Measurements from ENCODE around the gene TMEM131. TPM values are rescaled to one million over a fixed set of nuclear protein-coding genes. Genes with fewer than 3 reads are reported as not detected.
"Not testable (repeated sequence)": the region's sequence is repeated elsewhere in the genome, so short reads cannot be mapped to it uniquely, and the experiment has no call there.

The TMEM131 gene
- total RNA-seq, 1 donor from 2014 or later, result 35.3 TPM

- no peaks in the 10 kb centered on the region for H3K27me3 ChIP-seq (ENCODE audit: insufficient read depth, low read length)
- H3K27me3 Mint-ChIP-seq (ENCODE audit: low read depth, unreplicated experiment), result no peaks in the 10 kb centered on the region
- TF ChIP-seq EZH2 (IDR thresholded peaks at IDR 0.05; ENCODE audit: insufficient read depth, low read length), result no peak
- TF ChIP-seq CTCF (IDR thresholded peaks at IDR 0.05; ENCODE audit: insufficient read depth, low read depth, low read length), result no peak
These were observed 90.5 kb downstream of the TMEM131 start for GRCh38 chr2:97905294-97905693.

DNA sequence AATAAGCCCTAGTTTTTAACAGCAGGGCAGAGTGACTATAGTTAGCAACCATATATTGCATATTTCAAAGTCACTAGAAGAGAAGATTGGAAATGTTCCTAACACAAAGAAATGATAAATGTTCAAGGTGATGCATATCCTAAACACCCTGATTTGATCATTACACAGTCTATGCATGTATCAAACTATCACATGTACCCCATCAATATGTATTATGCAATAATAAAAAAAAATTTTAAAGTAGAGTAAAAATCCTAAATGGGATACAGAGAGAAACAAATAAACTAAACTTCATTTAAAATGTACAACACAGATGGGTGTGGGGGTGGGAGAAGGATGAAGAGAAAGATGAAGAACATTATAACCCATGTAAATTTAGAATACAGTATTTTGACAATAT is 93.9 kb downstream of the TMEM131 start:
- no peak overlapping the region for H3K4me3 Mint-ChIP-seq (ENCODE audit: unreplicated experiment)
- no peaks in the 10 kb centered on the region for H3K27me3 Mint-ChIP-seq (ENCODE audit: low read depth, unreplicated experiment)
- Histone ChIP-seq H3K9me3 (ENCODE audit: insufficient read depth, low read depth, low read length) (no peaks in the 10 kb centered on the region), H3K4me1 (ENCODE audit: insufficient read depth, low read length) (no peaks in the 10 kb centered on the region), H3K36me3 (ENCODE audit: insufficient read depth, low read length) (peaks cover 2% of the 10 kb centered on the region), H4K20me1 (ENCODE audit: insufficient read depth, low read length) (peaks cover 12% of the 10 kb centered on the region), H3K79me2 (ENCODE audit: insufficient read depth, low read length) (no peaks in the 10 kb centered on the region), H3K27ac (ENCODE audit: low read depth, low read length) (no peak overlapping the region), H3K4me2 (ENCODE audit: low read length) (no peak overlapping the region), H3K4me3 (ENCODE audit: insufficient read depth, low read depth, low read length) (no peak overlapping the region), H3K27me3 (ENCODE audit: insufficient read depth, low read length) (no peaks in the 10 kb centered on the region), H3K9ac (ENCODE audit: low read length) (no peak overlapping the region), H2AFZ (ENCODE audit: low read depth, low read length) (no peak overlapping the region)
- H3K36me3 Mint-ChIP-seq (ENCODE audit: low read depth, unreplicated experiment), result peaks cover 6% of the 10 kb centered on the region
- no peaks in the 10 kb centered on the region for H3K9me3 Mint-ChIP-seq (ENCODE audit: unreplicated experiment)
- no peak for DNase-seq (ENCODE audit: low read depth)
- H3K4me1 Mint-ChIP-seq (ENCODE audit: low read depth, unreplicated experiment), result no peaks in the 10 kb centered on the region
- H3K27ac Mint-ChIP-seq (ENCODE audit: unreplicated experiment), result no peak overlapping the region
- no peak for TF ChIP-seq CTCF (IDR thresholded peaks at IDR 0.05; ENCODE audit: insufficient read depth, low read depth, low read length)
- no peak for TF ChIP-seq EZH2 (IDR thresholded peaks at IDR 0.05; ENCODE audit: insufficient read depth, low read length)
- FAIRE-seq, result no peak

More at GRCh38 chr2:97905294-97905693, 90.5 kb downstream of the TMEM131 start:
- Histone ChIP-seq H3K4me1 (ENCODE audit: insufficient read depth, low read length) (no peaks in the 10 kb centered on the region), H3K9me3 (ENCODE audit: insufficient read depth, low read depth, low read length) (no peaks in the 10 kb centered on the region), H3K36me3 (ENCODE audit: insufficient read depth, low read length) (peaks cover 2% of the 10 kb centered on the region), H3K9ac (ENCODE audit: low read length) (no peak overlapping the region), H3K4me2 (ENCODE audit: low read length) (no peak overlapping the region), H3K27ac (ENCODE audit: low read depth, low read length) (no peak overlapping the region), H3K79me2 (ENCODE audit: insufficient read depth, low read length) (peaks cover 2% of the 10 kb centered on the region), H3K4me3 (ENCODE audit: insufficient read depth, low read depth, low read length) (no peak overlapping the region), H2AFZ (ENCODE audit: low read depth, low read length) (no peak overlapping the region), H4K20me1 (ENCODE audit: insufficient read depth, low read length) (peaks cover 6% of the 10 kb centered on the region)
- H3K4me1 Mint-ChIP-seq (ENCODE audit: low read depth, unreplicated experiment), result no peaks in the 10 kb centered on the region
- peaks cover 9% of the 10 kb centered on the region for H3K36me3 Mint-ChIP-seq (ENCODE audit: low read depth, unreplicated experiment)
- DNase-seq (ENCODE audit: low read depth) (no peak), FAIRE-seq (no peak)
- no peak overlapping the region for H3K27ac Mint-ChIP-seq (ENCODE audit: unreplicated experiment)
- H3K9me3 Mint-ChIP-seq (ENCODE audit: unreplicated experiment), result no peaks in the 10 kb centered on the region
- no peak overlapping the region for H3K4me3 Mint-ChIP-seq (ENCODE audit: unreplicated experiment)

GRCh38 chr2:97900806-97901205 is 94.9 kb downstream of the TMEM131 start:
- Histone ChIP-seq H3K27me3 (ENCODE audit: insufficient read depth, low read length) (no peaks in the 10 kb centered on the region), H3K9me3 (ENCODE audit: insufficient read depth, low read depth, low read length) (no peaks in the 10 kb centered on the region), H3K4me3 (ENCODE audit: insufficient read depth, low read depth, low read length) (no peak overlapping the region), H3K79me2 (ENCODE audit: insufficient read depth, low read length) (no peaks in the 10 kb centered on the region), H4K20me1 (ENCODE audit: insufficient read depth, low read length) (peaks cover 12% of the 10 kb centered on the region), H3K4me2 (ENCODE audit: low read length) (no peak overlapping the region), H2AFZ (ENCODE audit: low read depth, low read length) (no peak overlapping the region), H3K4me1 (ENCODE audit: insufficient read depth, low read length) (no peaks in the 10 kb centered on the region), H3K36me3 (ENCODE audit: insufficient read depth, low read length) (no peaks in the 10 kb centered on the region), H3K9ac (ENCODE audit: low read length) (no peak overlapping the region), H3K27ac (ENCODE audit: low read depth, low read length) (no peak overlapping the region)
- Mint-ChIP-seq H3K27ac (ENCODE audit: unreplicated experiment) (no peak overlapping the region), H3K27me3 (ENCODE audit: low read depth, unreplicated experiment) (no peaks in the 10 kb centered on the region), H3K4me3 (ENCODE audit: unreplicated experiment) (no peak overlapping the region), H3K4me1 (ENCODE audit: low read depth, unreplicated experiment) (no peaks in the 10 kb centered on the region), H3K36me3 (ENCODE audit: low read depth, unreplicated experiment) (peaks cover 3% of the 10 kb centered on the region), H3K9me3 (ENCODE audit: unreplicated experiment) (no peaks in the 10 kb centered on the region)
- TF ChIP-seq EZH2 (IDR thresholded peaks at IDR 0.05; ENCODE audit: insufficient read depth, low read length) (no peak), CTCF (IDR thresholded peaks at IDR 0.05; ENCODE audit: insufficient read depth, low read depth, low read length) (no peak)
- DNase-seq (ENCODE audit: low read depth), result peak; percentile 9
- FAIRE-seq, result no peak

GRCh38 chr2:97893042-97893441 is 102.7 kb downstream of the TMEM131 start:
- H3K27me3 Mint-ChIP-seq (ENCODE audit: low read depth, unreplicated experiment); H3K4me3 ChIP-seq (ENCODE audit: insufficient read depth, low read depth, low read length); H3K79me2 ChIP-seq (ENCODE audit: insufficient read depth, low read length); DNase-seq (ENCODE audit: low read depth); H4K20me1 ChIP-seq (ENCODE audit: insufficient read depth, low read length); H3K4me1 Mint-ChIP-seq (ENCODE audit: low read depth, unreplicated experiment); H3K36me3 Mint-ChIP-seq (ENCODE audit: low read depth, unreplicated experiment); H3K36me3 ChIP-seq (ENCODE audit: insufficient read depth, low read length); H3K4me3 Mint-ChIP-seq (ENCODE audit: unreplicated experiment); H3K4me1 ChIP-seq (ENCODE audit: insufficient read depth, low read length); H2AFZ ChIP-seq (ENCODE audit: low read depth, low read length); H3K9me3 ChIP-seq (ENCODE audit: insufficient read depth, low read depth, low read length); H3K9ac ChIP-seq (ENCODE audit: low read length); H3K27ac ChIP-seq (ENCODE audit: low read depth, low read length); H3K9me3 Mint-ChIP-seq (ENCODE audit: unreplicated experiment); H3K27me3 ChIP-seq (ENCODE audit: insufficient read depth, low read length); FAIRE-seq; H3K27ac Mint-ChIP-seq (ENCODE audit: unreplicated experiment); H3K4me2 ChIP-seq (ENCODE audit: low read length): not testable (repeated sequence)

All from astrocyte (in vitro differentiated cells and primary cell).